ENCODE measurements around the gene VPS13D.

GRCh38 chr1:12294076-12294475 lies 64.2 kb downstream of the VPS13D start:
- no peak for TF ChIP-seq CTCF (IDR thresholded peaks at IDR 0.05 in 4 of 5, conservative IDR thresholded peaks at IDR 0.05 in 1 of 5)
- no peak for TF ChIP-seq POLR2A (IDR thresholded peaks at IDR 0.05)
